ENCODE measurements around the gene KCNIP3.

Gene KCNIP3

GRCh38 chr2:95307036-95307435 is 9.9 kb downstream of the KCNIP3 start:
- Histone ChIP-seq H3K27ac (ENCODE audit: poor library complexity, severe bottlenecking) (no peak overlapping the region), H3K9me3 (ENCODE audit: severe bottlenecking) (no peaks in the 10 kb centered on the region), H3K36me3 (ENCODE audit: low read depth) (no peaks in the 10 kb centered on the region), H3K4me1 (ENCODE audit: insufficient read depth, poor library complexity, severe bottlenecking) (no peaks in the 10 kb centered on the region), H3K4me3 (ENCODE audit: severe bottlenecking) (no peak overlapping the region), H3K27me3 (ENCODE audit: insufficient read depth, poor library complexity, severe bottlenecking) (no peaks in the 10 kb centered on the region)
- no peak for DNase-seq (ENCODE audit: low spot score)
- TF ChIP-seq CTCF (IDR thresholded peaks at IDR 0.05; ENCODE audit: poor library complexity, severe bottlenecking): no peak
- ATAC-seq (ENCODE audit: low read depth): no peak

DNA sequence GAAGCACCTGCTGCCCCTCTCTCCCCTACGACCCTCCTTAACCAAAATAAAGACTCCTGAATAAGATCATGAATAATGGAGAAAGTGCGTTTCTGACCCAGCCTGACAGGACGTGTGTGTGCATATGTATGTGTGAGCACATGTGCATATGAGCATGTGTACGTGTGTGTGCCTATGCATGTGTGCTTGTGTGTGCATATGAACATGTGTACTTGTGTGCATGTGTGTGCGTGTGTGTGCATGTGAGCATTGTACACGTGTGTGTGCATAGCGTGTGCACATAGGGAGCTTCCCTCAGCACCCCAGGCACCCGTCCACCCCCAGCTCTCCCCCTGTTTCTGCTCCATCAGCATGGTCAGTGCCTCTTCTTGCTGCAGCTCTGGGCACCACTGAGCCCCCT is 10.7 kb downstream of the KCNIP3 start:
- Histone ChIP-seq H3K9me3 (ENCODE audit: severe bottlenecking) (no peaks in the 10 kb centered on the region), H3K4me3 (ENCODE audit: severe bottlenecking) (no peak overlapping the region), H3K36me3 (ENCODE audit: low read depth) (no peaks in the 10 kb centered on the region), H3K27me3 (ENCODE audit: insufficient read depth, poor library complexity, severe bottlenecking) (no peaks in the 10 kb centered on the region), H3K4me1 (ENCODE audit: insufficient read depth, poor library complexity, severe bottlenecking) (no peaks in the 10 kb centered on the region), H3K27ac (ENCODE audit: poor library complexity, severe bottlenecking) (no peak overlapping the region)
- no peak for TF ChIP-seq CTCF (IDR thresholded peaks at IDR 0.05; ENCODE audit: poor library complexity, severe bottlenecking)
- ATAC-seq (ENCODE audit: low read depth) (no peak), DNase-seq (ENCODE audit: low spot score) (no peak)

- TF ChIP-seq CTCF (IDR thresholded peaks at IDR 0.05; ENCODE audit: poor library complexity, severe bottlenecking): no peak
- DNase-seq (ENCODE audit: low spot score) (no peak), ATAC-seq (ENCODE audit: low read depth) (no peak)
- Histone ChIP-seq H3K4me1 (ENCODE audit: insufficient read depth, poor library complexity, severe bottlenecking) (no peaks in the 10 kb centered on the region), H3K36me3 (ENCODE audit: low read depth) (no peaks in the 10 kb centered on the region), H3K27ac (ENCODE audit: poor library complexity, severe bottlenecking) (no peak overlapping the region), H3K4me3 (ENCODE audit: severe bottlenecking) (no peak overlapping the region), H3K9me3 (ENCODE audit: severe bottlenecking) (no peaks in the 10 kb centered on the region), H3K27me3 (ENCODE audit: insufficient read depth, poor library complexity, severe bottlenecking) (no peaks in the 10 kb centered on the region)
Measured at GRCh38 chr2:95308426-95308990, 11.4 kb downstream of the KCNIP3 start.

DNA sequence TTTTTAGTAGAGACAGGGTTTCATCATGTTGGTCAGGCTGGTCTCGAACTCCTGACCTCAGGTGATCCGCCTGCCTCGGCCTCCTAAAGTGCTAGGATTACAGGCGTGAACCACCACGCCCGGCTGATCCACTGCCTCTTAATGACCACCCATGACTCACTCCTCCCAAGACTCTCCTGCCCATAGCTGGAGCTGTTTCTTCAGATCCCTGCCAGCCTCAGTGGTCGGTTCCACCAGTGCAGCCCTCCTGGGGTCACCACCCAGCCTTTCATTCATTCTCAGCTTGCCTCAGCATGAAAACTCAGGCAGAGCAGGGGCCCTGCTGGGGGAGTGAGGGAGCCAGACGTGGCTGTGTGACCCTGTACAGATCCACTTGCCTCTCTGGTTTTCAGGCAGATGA is 12.5 kb downstream of the KCNIP3 start:
- Histone ChIP-seq H3K9me3 (ENCODE audit: severe bottlenecking) (no peaks in the 10 kb centered on the region), H3K36me3 (ENCODE audit: low read depth) (no peaks in the 10 kb centered on the region), H3K4me3 (ENCODE audit: severe bottlenecking) (no peak overlapping the region), H3K4me1 (ENCODE audit: insufficient read depth, poor library complexity, severe bottlenecking) (no peaks in the 10 kb centered on the region), H3K27me3 (ENCODE audit: insufficient read depth, poor library complexity, severe bottlenecking) (no peaks in the 10 kb centered on the region), H3K27ac (ENCODE audit: poor library complexity, severe bottlenecking) (no peak overlapping the region)
- no peak for DNase-seq (ENCODE audit: low spot score)
- no peak for TF ChIP-seq CTCF (IDR thresholded peaks at IDR 0.05; ENCODE audit: poor library complexity, severe bottlenecking)
- no peak for ATAC-seq (ENCODE audit: low read depth)

DNA sequence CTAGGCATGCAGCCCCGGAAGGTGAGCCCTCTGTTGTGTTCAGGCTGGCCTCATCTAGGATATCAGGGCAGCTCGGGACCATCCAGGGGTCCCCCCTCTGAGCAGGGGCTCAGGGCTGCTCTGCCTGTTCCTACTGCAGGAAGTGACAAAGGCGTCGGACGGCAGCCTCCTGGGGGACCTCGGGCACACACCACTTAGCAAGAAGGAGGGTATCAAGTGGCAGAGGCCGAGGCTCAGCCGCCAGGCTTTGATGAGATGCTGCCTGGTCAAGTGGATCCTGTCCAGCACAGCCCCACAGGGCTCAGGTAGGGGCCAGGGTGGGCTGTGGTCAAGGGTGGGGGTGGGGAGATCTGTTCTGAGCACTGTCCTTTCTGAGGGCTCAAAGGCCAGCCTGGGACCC is 13.1 kb downstream of the KCNIP3 start:
- no peak overlapping the region for H3K4me3 ChIP-seq (ENCODE audit: severe bottlenecking)
- ATAC-seq (ENCODE audit: low read depth) (no peak), DNase-seq (ENCODE audit: low spot score) (no peak)
- peaks cover under 1% of the 10 kb centered on the region for H3K4me1 ChIP-seq (ENCODE audit: insufficient read depth, poor library complexity, severe bottlenecking)
- no peaks in the 10 kb centered on the region for H3K36me3 ChIP-seq (ENCODE audit: low read depth)
- H3K27ac ChIP-seq (ENCODE audit: poor library complexity, severe bottlenecking): no peak overlapping the region
- TF ChIP-seq CTCF (IDR thresholded peaks at IDR 0.05; ENCODE audit: poor library complexity, severe bottlenecking): no peak
- H3K9me3 ChIP-seq (ENCODE audit: severe bottlenecking): no peaks in the 10 kb centered on the region
- H3K27me3 ChIP-seq (ENCODE audit: insufficient read depth, poor library complexity, severe bottlenecking): no peaks in the 10 kb centered on the region
